Neuron (in vitro differentiated cells): ENCODE results near the gene STK36.
A peak's percentile ranks its signal among the peaks of the same experiment; 100 is the strongest.
"Not testable (repeated sequence)": the region's sequence is repeated elsewhere in the genome, so short reads cannot be mapped to it uniquely, and the experiment has no call there.

Experiments used
- H2AFZ ChIP-seq: one replicate; pipeline ENCODE4 v1.6.1; 2013; ENCODE audit warnings: low read depth, mild to moderate bottlenecking, inconsistent platforms, low read length, moderate library complexity
- H3K27me3 ChIP-seq: one replicate; pipeline ENCODE4 v1.6.1; 2013; ENCODE audit warnings: low read length; ENCODE audit not compliant: insufficient read depth
- H3K36me3 ChIP-seq: one replicate; pipeline ENCODE4 v1.6.1; 2013; ENCODE audit warnings: low read length; ENCODE audit not compliant: insufficient read depth
- H3K4me1 ChIP-seq: one replicate; pipeline ENCODE4 v1.6.1; 2013; ENCODE audit warnings: low read length; ENCODE audit not compliant: insufficient read depth
- H3K4me3 ChIP-seq: 2 replicates; pipeline ENCODE4 v1.5.1; 2013; ENCODE audit warnings: mild to moderate bottlenecking, low read length, moderate library complexity
- H3K9me3 ChIP-seq: one replicate; pipeline ENCODE4 v1.6.1; 2013; ENCODE audit warnings: low read length

The STK36 gene

DNA sequence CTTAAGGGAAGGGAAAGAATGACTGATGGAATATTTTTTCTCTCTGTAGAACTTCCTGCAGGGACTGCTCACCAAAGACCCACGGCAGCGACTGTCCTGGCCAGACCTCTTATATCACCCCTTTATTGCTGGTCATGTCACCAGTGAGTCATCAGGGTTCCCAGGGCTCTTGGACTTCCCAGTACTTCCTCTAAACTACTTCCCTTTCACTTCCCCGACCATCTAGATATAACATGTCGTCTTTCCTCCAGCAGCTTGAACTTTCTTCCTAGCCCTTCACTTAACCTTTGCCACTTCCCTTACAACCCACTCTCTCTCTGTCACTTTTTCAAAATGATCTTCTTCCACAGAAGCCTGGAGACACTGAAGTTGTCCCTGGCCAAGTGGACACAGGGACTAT is 7.2 kb downstream of the STK36 start:
- Histone ChIP-seq H3K36me3 (peaks cover 51% of the 10 kb centered on the region), H3K9me3 (no peaks in the 10 kb centered on the region), H2AFZ (no peak overlapping the region), H3K4me1 (no peaks in the 10 kb centered on the region), H3K4me3 (no peak overlapping the region), H3K27me3 (no peaks in the 10 kb centered on the region)

- no peak overlapping the region for H3K4me3 ChIP-seq
- H3K36me3 ChIP-seq = peaks cover 54% of the 10 kb centered on the region
- no peaks in the 10 kb centered on the region for H3K27me3 ChIP-seq
- no peaks in the 10 kb centered on the region for H3K4me1 ChIP-seq
- H2AFZ ChIP-seq = no peak overlapping the region
- no peaks in the 10 kb centered on the region for H3K9me3 ChIP-seq
These were observed 8.2 kb downstream of the STK36 start for GRCh38 chr2:218680061-218680460.

GRCh38 chr2:218687400-218688060 is 15.6 kb downstream of the STK36 start:
- not testable (repeated sequence) for H3K4me3 ChIP-seq, H2AFZ ChIP-seq, H3K4me1 ChIP-seq, H3K9me3 ChIP-seq, H3K27me3 ChIP-seq
- peaks cover 47% of the 10 kb centered on the region for H3K36me3 ChIP-seq

DNA sequence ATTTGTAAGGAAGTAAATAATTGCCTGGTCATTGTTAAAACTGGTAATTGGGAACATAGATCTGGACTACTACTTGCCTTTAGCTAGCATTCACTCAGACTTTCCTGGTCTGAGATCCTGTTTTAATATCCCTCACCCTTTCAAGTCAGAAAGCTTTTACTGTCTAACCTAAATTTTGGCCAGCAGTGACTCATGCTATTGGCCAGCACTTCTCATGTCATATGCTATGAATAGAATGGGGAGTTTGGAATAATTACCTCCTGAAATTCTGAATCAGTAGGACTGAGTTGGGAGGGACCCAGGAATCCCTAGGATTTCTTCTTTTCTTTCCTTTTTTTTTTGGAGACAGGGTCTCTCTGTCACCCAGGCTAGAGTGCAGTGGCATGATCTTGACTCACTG is 19.3 kb downstream of the STK36 start:
- H2AFZ ChIP-seq = no peak overlapping the region
- H3K4me3 ChIP-seq = no peak overlapping the region
- peaks cover 56% of the 10 kb centered on the region for H3K36me3 ChIP-seq
- no peaks in the 10 kb centered on the region for H3K9me3 ChIP-seq
- no peaks in the 10 kb centered on the region for H3K27me3 ChIP-seq
- peaks cover 17% of the 10 kb centered on the region for H3K4me1 ChIP-seq

- Histone ChIP-seq H2AFZ (no peak overlapping the region), H3K27me3 (no peaks in the 10 kb centered on the region), H3K9me3 (no peaks in the 10 kb centered on the region), H3K4me1 (peaks cover 17% of the 10 kb centered on the region), H3K4me3 (no peak overlapping the region), H3K36me3 (peaks cover 77% of the 10 kb centered on the region)
These were observed 22.7 kb downstream of the STK36 start for GRCh38 chr2:218694405-218695145.

DNA sequence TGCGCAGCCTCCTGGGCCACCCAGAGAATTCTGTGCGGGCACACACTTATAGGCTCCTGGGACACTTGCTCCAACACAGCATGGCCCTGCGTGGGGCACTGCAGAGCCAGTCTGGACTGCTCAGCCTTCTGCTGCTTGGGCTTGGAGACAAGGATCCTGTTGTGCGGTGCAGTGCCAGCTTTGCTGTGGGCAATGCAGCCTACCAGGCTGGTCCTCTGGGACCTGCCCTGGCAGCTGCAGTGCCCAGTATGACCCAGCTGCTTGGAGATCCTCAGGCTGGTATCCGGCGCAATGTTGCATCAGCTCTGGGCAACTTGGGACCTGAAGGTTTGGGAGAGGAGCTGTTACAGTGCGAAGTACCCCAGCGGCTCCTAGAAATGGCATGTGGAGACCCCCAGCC is 27.0 kb downstream of the STK36 start:
- H3K27me3 ChIP-seq = no peaks in the 10 kb centered on the region
- peaks cover 52% of the 10 kb centered on the region for H3K36me3 ChIP-seq
- no peak overlapping the region for H3K4me3 ChIP-seq
- no peak overlapping the region for H2AFZ ChIP-seq
- no peaks in the 10 kb centered on the region for H3K9me3 ChIP-seq
- H3K4me1 ChIP-seq = peaks cover 12% of the 10 kb centered on the region

DNA sequence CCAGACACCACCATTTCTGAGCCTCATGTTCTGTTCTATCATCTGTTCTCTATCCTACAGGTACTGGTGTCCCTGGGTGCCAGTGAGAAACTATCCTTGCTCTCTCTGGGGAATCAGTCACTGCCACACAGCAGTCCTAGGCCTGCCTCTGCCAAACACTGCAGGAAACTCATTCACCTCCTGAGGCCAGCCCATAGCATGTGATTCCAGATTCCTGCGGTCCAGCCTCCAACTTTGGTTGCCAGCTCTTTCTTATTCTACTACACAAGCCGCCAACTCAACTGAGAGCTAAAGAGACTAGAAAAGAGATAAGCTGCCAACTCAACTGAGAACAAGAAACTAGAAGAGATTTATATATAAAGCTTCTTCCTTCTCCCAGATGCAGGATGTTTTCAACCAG is 29.9 kb downstream of the STK36 start:
- Histone ChIP-seq H3K4me3 (no peak overlapping the region), H3K36me3 (peaks cover 41% of the 10 kb centered on the region)

GRCh38 chr2:218703341-218703740 is 31.5 kb downstream of the STK36 start:
- H3K4me1 ChIP-seq = no peaks in the 10 kb centered on the region
- no peaks in the 10 kb centered on the region for H3K9me3 ChIP-seq
- no peaks in the 10 kb centered on the region for H3K27me3 ChIP-seq
- H2AFZ ChIP-seq = no peak overlapping the region
- H3K36me3 ChIP-seq = peaks cover 26% of the 10 kb centered on the region
- no peak overlapping the region for H3K4me3 ChIP-seq

More for the DNA sequence above, 29.9 kb downstream of the STK36 start:
- Histone ChIP-seq H2AFZ (no peak overlapping the region), H3K27me3 (no peaks in the 10 kb centered on the region), H3K9me3 (no peaks in the 10 kb centered on the region), H3K4me1 (no peaks in the 10 kb centered on the region)

DNA sequence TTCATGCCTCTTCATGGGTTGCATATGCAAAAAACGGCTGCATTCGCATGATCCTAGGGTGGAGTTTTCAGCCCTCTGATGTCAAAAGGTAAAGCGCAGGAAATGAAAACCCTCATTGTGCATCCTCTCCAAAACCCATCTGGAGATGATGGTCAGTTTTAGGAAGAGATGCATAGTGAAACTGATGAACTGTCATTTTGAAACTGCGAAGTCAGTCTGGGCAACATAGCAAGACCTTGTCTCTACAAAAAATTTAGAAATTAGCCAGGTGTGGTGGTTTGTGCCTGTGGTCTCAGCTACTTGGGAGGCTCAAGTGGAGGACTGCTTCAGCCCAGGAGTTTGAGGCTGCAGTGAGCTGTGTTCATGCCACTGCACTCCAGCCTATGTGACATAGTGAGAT is 36.2 kb downstream of the STK36 start:
- Histone ChIP-seq H3K27me3 (no peaks in the 10 kb centered on the region), H3K4me1 (peaks cover 7% of the 10 kb centered on the region), H2AFZ (no peak overlapping the region), H3K36me3 (no peaks in the 10 kb centered on the region), H3K9me3 (no peaks in the 10 kb centered on the region), H3K4me3 (no peak overlapping the region)

DNA sequence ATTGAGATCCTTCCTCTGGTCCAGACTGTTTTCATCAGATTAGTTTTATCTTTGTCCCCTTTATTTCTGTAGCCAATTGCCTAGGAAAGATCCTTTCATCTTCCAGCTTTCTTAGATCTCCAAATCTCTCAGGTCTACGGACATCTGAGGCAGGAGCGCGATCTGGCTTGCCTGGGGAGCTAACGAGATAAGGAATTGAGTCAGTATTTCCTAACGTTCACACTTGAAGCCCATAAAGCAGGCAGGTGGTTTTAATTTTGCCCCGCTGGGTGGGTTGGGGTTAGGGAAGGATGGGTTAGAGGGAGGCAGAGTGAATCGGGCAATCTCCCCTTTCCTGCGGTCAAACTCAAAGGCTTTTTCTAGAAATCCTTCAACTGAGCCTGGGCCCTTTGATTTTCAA is 38.0 kb downstream of the STK36 start:
- Histone ChIP-seq H3K27me3 (no peaks in the 10 kb centered on the region), H3K4me1 (peaks cover 7% of the 10 kb centered on the region), H3K36me3 (peaks cover 5% of the 10 kb centered on the region), H3K9me3 (no peaks in the 10 kb centered on the region), H2AFZ (peak overlapping the region; percentile 88), H3K4me3 (peak overlapping the region; percentile 84)

DNA sequence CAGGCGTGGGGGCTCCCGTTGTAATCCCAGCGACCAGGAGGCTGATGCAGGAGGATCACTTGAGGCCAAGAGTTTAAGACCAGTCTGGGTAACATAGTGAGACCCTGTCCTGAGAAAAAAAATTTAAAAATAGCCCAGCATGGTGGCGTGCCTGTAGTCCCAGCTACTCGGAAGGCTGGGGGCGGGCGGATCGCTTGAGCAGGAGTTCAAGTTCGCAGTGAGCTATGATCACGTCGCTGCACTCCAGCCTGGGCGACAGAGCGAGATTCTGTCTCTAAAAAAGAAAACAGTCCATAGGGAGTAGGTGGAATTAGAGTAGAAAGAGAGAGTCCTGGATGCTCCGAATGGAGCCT is 38.4 kb downstream of the STK36 start:
- Histone ChIP-seq H3K4me3 (peak overlapping the region; percentile 84), H2AFZ (peak overlapping the region; percentile 88), H3K36me3 (peaks cover 7% of the 10 kb centered on the region), H3K9me3 (no peaks in the 10 kb centered on the region), H3K4me1 (peaks cover 7% of the 10 kb centered on the region), H3K27me3 (no peaks in the 10 kb centered on the region)

DNA sequence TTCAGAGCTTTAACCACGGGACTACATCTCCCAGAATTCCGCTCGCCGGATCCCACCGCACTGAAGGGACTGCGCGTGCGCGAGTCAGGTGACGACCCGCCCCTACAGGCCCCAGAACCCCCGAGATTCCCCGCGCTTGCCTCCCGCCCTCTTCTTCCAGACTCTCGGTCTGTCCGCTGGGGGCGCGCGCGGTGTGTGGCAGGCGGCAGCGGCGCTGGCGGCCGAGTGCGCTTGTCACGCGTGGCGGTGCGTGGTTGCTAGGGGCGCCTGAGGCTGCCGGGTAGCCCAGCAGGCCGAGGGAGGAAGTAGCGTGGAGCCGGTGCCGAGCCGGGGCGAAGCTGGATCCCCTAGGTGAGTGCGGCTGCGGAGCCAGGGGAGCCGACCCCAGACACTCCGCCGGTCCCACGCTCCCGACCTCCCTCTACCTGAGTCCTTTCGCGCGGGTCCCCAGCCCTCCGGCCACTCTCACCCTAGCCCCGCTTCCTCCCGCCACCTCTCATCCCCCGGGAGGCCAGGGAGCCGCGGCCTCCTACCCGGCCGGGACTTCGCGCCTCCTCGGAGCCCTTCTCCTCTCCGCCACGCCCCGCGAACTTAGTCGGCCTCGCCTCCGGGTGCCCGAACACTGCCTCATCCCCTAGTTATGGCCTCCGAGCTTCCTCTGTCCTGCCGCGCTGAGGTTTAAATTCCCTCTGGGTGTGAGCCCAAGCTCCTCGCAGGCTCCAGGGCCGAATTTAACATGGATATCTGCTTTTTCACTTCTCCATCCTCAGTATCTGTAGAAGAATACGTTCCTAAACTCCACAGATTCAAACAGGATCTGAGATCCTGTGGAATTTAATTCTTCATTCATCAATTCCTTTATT is 39.0 kb downstream of the STK36 start, which contains the start of gene TTLL4:
Gene TTLL4, plus strand, starts transcription at position 149 of the 863 bp plus-strand sequence. CDS start 26,842 bp downstream, outside the sequence.
- Histone ChIP-seq H3K27me3 (no peaks in the 10 kb centered on the region), H3K4me3 (peak within 1 kb of the TSS; percentile 84), H3K36me3 (peaks cover 11% of the 10 kb centered on the region), H3K4me1 (peaks cover 7% of the 10 kb centered on the region), H2AFZ (peak within 1 kb of the TSS; percentile 88), H3K9me3 (no peaks in the 10 kb centered on the region)

- Histone ChIP-seq H3K4me3 (peak overlapping the region; percentile 84), H3K9me3 (no peaks in the 10 kb centered on the region), H2AFZ (peak overlapping the region; percentile 88), H3K4me1 (peaks cover 7% of the 10 kb centered on the region), H3K36me3 (peaks cover 15% of the 10 kb centered on the region), H3K27me3 (no peaks in the 10 kb centered on the region)
These were observed 39.7 kb downstream of the STK36 start for GRCh38 chr2:218711550-218711929.
